Measurements from ENCODE around the gene CDH13.

The CDH13 gene

DNA sequence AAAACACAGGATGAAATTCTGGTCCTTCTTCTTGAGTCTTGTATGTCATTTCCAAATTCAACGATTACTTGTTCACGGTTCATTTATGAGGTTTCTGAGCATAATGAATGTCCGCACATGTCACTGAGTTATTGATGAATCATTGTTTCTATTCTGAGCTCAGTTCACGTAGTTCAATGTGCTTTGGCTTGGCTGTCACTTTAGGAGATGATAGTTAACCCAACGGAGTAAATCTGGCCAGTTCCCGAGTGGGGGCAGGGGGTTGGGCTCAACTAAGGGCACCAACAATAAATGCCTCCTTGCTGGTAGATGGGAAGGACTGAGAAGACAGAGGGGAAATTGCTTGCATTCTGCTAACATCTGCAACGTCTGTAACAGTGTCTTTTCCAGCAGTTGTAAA lies 941.6 kb downstream of the CDH13 start:
- DNase-seq (ENCODE audit: low read depth in 3 of 3) = no peak

DNA sequence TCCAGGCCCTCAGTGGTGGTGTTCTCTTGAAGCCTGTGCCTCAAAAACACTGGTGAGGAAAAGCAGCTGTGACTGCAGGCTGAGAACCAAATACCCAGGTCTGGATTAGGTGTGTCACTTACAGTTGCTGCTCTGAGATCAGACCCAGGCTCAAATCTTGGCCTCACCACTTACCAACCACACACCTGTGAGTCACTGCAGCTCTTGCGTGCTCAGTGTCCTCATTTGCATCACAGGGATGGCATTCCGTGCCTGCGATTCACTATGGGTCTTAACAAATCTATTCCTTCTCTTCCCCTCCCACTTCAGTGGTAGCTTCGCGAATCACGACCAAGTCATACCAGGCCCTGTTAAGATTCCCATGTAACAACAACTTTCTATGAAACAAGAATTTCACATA lies 947.6 kb downstream of the CDH13 start:
- no peak for DNase-seq (ENCODE audit: low read depth in 3 of 3)

DNA sequence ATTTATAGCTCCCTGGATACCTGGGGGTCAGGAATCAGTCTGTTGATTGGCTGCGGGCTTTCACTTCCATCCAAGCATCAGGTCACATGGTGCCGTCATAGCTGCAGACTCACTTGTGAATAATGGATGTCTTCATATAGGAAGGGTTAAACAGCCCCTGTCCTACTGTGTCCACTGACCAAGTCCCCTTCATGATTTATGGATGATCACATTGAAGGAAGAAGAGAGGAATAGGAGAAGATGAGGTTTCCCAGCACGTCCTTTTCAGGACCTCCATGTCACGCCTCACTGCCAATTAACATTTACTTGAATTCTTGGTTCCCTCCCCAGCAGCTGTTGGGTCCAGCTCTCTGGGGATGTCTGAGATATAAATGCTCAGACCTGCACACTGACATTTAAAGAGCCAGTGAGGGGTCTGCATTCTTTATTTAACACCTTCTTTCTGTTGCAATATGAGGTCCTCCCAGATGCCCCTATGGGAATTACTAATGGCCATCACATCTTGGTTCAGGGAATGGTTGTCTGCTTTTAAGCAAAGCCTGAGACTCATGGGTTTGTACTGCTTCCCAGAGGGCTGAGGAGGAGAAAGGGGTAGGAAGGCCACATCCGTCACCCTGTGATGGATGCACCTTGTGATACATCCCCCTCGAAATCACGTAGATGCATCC lies 950.4 kb downstream of the CDH13 start:
- no peak for DNase-seq (ENCODE audit: low read depth in 3 of 3)

DNA sequence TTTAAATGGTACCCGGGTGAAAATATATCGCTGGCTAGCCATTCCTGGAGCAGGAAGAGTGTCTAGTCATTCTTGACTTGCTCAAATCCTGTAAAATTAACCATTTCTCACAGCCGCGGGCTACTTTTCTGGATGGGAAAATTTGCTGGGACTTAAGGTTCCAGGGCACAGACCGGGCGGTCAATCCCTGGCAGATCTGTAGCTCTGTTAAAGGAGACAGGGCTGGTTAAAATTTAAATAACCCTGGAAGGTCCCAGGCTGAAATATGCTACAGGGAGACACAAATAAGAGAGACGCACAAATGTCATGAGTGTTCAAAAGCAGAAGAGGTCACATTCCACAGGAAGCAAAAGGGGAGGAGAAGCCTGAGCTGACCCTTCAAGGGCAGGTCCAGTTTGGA lies 951.4 kb downstream of the CDH13 start:
- DNase-seq (ENCODE audit: low read depth in 3 of 3) = no peak

DNA sequence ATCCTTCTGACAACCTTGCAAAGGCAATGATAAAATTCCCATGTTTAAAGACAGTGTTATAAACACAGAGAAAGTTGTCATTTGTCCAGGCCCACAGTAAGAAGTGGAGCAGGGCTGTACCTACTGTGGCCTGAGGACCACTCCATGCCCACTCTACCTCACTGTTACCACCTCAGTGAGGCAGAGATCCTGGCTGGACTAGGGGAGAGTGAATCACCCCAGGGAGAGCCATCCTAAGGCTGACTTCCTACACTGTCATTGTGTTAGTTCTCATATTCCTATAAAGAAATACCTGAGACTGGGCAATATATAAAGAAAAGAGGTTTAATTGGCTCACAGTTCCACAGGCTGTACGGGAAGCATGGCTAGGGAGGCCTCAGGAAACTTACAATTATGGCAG lies 952.3 kb downstream of the CDH13 start:
- DNase-seq (ENCODE audit: low read depth in 3 of 3) = no peak

DNA sequence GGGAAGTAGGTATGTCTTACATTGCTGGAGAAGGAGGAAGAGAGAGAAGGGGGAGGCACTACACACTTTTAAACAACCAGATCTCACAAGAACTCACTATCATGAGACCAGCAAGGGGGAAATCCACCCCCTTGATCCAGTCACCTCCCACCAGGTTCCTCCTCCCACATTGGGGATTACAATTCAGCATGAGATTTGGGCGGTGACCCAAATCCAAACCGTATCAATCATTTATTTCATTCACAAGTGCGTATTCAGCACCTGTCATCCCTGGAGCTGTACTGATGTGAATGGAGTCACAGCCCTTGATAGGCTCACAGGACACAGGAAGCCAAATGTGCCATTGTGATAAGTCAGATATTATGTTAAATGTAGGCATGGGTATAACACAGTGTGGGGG lies 952.7 kb downstream of the CDH13 start:
- DNase-seq (ENCODE audit: low read depth in 3 of 3) = no peak

DNA sequence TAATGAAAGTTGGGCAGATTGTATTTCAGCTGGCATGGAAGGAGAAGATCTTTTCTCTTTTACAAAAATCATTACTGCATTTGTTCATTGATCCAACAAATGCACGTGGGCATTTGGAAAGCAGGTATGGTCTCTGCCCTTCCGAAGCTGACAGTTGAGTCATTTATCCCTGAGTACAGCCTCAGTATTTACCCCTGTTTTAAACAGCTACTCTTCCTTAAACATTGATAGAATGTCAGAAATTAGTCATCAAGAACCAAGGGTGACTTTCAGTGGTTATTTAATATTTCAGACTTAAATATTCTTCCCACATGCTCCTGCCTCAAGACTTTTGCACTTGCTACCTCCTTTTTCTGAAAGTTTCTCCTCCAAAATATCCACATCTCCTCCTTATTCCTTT lies 954.3 kb downstream of the CDH13 start:
- no peak for DNase-seq (ENCODE audit: low read depth in 3 of 3)

DNA sequence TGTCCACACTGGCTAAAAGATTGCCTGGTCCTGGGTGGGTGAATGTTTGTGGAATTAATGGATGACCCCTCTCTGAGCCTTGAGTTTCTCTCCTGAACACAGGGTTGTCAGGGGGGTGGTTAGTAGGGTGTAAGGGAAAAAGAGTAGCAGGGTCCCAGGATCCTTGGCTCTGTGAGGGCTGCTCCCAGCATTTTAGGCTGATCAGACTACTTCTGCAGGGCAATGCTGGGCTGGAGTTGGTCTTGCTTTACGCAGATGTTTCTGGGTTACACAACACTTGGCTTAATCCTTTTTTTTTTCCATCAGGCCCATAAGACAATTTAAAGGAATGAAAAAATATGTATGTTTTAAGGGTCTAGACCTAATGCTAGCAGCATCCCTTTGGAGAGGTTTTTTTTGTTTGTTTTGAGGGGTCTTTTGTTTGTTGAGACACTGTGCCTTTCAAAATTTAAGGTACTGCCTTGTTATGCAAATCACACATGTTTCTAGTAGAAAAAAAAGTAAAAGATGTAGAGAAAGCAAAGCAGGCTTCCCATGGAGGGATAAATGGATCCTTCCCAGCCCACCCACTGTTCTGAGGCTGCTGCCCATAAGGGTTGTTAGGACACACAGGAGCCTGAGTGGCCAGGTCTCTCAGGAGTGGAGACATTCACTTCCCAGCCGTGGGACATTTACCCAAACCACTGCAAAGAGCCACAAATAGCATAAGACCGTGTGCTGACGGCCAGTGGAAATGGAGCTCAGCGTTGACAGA lies 955.4 kb downstream of the CDH13 start:
- DNase-seq (ENCODE audit: low read depth in 3 of 3) = no peak

DNA sequence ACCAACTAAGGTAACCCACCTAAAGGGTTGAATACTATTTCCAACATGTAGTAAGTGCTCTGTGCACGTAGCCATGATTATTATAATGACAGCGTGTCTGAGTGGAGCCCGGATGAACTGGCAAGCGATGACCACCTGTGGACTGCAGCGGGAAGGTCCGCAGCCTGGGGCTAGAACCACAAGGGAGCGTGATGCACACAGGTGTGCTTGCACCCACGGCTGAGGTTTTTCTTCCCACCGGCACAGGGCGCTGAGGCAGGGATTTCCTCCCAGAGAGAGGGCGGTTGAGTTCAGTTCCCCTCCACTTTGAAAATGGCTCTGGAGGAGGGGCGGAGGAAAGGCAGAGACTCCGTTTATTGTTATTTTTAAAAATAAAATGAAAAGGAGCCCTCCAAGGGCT lies 959.3 kb downstream of the CDH13 start:
- no peak for DNase-seq (ENCODE audit: low read depth in 3 of 3)

DNA sequence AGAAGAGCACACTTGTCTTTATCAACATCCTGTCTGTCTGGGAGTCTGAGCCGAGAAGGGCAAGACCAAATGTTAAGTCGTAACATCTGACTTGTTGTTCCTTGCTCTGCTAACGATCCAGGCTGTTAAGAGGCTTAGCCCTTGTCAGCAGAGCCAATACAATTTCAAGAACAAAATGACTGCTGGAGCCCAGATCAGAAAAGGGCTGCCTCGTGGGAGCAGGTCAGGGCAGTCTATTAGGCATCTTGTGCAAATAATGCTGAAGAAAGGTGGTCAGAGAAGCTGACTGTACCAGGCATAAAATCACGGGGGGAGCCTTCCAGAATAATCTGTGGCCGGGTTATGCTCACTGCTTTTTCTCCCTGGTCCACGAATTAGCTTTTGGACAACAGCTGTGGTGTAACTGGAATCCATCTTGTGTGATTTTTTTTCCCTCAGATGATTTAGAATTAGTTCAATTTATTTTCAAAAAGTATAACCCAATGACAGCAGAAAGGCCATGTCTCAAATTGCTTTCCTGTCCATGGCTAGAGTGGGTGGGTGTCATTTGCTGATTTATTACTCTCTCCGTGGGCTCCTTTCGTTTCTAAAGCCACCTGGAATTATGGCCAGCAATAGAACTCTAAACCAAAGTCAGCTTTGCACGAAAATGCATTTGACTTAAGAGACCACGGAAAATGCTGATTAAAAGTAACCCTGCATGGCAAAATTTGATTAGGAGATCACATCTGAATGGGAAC lies 959.9 kb downstream of the CDH13 start:
- DNase-seq (ENCODE audit: low read depth in 3 of 3) = no peak

DNA sequence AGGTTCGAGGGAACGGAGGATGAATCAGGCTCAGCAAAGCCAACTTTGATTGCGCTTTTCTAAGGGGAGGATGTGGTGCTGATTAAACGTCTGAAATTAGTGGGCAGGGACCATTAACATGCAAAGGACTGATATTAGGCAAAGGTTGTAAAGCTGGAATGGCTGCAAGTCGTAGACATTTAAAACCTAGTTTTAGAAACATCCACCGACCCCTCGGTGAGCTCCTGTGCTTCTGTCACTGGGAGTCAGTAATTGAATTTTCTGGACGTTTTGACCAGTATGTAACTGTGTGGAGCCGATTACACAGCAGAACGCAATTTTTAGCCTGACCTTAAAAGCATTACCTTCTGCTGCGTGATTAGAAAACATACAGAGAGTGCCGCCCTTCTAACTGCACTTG lies 960.4 kb downstream of the CDH13 start:
- DNase-seq (ENCODE audit: low read depth in 3 of 3) = no peak

DNA sequence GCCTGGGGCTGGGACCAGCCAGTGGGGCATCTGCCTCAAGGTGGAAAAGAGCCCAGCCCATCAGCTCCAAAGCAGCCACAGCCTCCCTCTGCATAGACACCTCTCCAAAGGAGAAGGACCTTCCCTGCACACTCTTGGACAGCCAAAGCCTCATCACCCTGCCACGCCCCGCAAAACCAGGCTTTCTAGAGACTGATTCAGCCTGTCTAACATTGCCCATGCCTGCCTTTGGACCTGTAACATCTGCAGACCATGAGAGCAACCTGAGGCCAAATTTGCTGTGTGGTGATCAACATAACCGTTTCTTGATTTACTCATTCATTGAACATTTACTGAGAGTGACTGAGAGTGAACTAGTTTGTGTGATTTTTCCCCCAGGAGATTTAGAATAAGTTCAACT lies 961.3 kb downstream of the CDH13 start:
- no peak for DNase-seq (ENCODE audit: low read depth in 3 of 3)

DNA sequence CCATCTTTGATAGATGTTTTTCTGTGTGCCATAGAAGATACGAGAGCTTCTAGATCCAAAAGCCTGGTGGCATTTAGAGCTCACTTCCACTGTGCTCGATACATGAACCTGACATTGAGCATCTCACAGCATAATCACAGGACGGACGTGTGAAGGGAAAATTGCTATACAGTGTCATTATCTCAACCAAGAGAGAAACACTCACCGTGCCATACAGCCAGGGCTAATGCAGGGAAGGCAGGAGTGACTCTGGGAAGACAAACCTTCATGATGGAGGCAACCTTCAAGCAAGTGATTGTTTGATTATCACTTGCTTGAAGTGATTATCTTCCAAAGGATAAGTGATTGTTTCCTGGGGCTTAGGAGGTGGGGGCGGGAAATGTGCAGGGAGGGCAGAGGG lies 962.8 kb downstream of the CDH13 start:
- no peak for DNase-seq (ENCODE audit: low read depth in 3 of 3)

DNA sequence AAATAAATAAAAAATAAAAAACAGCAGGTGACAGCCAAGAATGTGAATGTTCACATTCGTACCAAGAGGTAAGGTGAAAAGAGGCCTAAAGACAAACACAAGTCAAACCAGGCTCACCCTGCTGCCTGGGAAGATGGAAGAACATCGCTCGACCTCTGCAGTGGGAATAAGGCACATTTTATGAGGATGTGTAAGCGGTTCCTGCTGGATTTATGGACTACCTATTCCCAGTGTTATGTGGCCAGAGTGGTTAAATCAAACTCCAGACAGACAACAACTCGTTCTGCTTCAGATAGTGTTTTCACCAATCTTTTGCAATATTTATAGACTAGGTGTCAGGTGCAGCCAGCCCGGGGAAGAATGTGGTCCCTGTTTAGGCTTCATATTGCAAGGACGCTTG lies 966.0 kb downstream of the CDH13 start:
- DNase-seq (ENCODE audit: low read depth in 3 of 3) = no peak

DNA sequence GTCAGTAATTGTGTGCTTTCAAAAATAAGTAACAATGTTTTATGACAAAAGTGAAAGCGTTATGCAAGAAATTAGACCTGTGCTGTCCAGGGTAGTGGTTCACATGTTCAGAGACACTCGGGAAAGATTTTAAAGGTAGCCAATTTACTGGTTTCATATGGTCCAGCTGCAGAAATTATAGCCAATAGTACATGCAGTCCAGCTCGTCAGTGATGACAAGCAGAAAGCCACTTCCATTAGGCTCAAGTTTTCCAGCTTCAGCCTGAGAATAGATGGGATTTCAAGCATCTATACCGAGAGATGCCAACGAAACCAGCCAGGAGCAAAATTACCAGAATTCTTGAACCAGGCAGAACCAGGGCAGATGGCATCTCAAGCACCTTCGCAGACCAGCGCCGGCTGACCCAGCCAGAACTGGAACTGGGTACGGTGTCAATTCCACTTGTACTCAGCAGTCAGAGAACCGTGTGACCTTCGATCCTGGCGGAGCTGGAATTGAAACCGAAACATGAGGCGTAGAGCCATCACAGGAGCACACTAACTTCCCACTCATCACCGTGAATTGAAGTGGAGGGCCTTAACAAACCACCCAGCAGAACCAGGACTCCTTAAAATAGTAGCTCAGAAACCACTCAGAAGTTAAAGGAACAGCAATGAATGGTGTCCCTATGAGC lies 973.2 kb downstream of the CDH13 start:
- DNase-seq (ENCODE audit: low read depth in 3 of 3) = no peak

DNA sequence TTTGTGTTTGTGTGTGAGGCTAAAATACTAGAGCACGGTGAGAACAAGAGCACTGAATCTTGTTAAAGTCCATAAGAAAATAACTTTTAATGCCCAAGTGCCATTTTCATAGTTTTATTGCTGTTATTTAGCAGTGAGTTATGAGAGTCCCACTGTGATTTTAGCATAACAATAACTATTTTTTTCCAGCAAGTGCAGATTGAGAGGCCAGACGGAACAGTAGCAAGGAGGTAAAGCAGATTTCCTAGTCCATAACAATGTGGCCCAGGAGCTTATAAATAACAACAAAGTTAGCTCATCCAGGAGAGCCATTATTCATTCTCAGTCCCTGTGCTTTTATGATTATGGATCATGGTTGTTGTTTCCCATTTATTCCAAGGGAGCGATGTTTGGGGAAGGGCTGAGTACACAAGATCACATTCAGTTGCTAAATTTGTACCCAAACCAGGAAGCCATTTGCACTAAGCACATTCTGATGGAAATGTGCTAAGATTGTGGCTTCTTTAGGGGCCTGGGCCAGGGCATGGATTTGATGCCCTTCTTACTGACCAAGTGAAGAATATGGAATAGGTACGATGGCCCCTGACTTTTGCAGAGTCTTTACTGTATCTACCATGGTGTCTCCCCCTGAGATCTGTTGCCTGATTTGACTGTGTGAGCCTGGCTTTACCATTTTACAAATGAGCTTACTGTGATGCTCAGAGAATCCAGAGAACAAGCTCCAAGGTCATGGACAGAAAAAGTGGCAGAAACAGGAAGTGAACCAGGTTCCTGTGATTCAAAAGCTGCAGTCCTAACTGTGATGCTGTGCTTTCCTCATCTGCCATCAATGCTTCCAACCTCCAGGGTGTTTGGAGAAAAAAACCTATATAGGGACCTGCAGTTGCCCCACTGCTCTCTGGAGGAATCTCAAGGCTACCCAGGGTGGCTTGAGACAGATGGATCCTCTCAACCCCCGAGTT lies 976.3 kb downstream of the CDH13 start:
- DNase-seq (ENCODE audit: low read depth in 3 of 3) = no peak

DNA sequence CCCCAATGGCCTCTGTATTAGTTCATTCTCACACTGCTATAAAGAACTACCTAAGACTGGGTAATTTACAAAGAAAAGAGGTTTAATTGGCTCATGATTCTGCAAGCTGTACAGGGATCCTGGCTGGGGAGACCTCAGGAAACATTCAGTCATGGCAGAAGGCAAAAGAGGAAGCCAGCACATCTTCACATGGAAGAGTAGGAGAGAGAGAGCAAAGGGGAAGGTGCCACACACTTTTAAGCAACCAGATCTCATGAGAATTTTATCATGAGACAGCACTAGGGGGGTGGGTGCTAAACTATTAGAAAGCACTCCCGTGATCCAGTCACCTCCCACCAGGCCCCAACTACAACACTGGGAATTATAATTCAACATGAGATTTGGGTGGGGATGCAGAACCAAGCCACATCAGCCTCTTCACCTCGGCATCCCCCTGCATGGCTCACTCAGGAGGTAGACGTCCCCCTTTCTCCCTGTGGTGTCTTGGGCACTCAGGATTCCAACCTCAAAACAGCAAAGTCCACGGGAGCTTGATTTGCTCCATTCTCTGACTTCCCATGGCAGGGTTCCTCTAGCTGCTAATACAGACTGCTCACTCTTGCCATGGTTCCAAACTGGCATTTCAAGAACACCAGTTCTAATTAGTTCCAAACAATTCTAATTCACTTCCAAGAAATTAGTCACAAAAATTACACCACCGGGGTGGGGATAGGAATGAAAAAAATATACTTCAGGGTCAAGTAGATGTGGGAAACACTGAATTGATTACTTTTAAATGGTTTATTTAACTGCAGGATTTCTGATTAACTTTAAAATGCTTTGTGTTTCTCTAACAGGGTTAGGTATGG lies 977.2 kb downstream of the CDH13 start:
- no peak for DNase-seq (ENCODE audit: low read depth in 3 of 3)

DNA sequence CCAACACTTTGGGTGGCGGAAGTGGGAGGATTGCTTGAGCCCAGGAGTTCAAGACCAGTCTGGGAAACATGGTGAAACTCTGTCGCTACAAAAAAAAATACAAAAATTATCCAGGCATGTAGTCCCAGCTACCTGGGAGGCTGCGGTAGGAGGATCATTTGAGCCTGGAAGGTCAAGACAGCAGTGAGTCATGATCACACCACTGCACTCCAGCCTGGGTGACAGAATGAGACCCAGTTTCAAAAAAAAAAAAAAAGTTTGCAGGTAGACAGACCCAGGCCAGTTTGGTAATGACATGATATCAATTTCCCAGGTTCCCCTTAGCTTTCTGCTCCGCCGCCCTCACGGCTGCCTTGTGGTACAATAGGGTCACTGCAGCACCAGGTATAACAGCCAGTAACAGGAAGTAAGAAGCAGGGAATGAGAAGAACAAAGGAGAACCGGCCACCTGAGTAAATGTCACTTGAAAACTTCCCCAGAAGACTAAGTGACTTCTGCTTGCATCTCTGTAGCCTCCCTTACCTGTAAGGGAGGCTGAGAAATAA lies 979.8 kb downstream of the CDH13 start:
- no peak for DNase-seq (ENCODE audit: low read depth in 3 of 3)

DNA sequence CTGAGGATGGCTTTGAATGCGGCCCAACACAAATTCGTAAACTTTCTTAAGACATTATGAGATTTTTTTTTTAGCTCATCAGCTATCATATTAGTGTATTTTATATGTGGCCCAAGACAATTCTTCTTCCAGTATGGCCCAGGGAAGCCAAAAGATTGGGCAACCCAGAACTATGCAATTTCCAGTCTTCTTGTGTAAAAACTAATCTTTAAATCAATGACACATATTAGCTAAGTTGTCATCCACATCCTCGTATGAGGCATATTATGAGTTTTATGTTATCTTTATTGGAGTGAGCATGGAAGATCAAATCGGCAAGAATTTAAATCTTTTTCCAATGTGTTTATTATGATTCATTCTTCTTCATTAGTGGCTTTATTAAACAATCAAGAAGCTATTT lies 982.4 kb downstream of the CDH13 start:
- DNase-seq (ENCODE audit: low read depth in 3 of 3) = no peak
